ENCODE results near the gene MED13L.
A peak's percentile ranks its signal among the peaks of the same experiment; 100 is the strongest.

MED13L gene

DNA sequence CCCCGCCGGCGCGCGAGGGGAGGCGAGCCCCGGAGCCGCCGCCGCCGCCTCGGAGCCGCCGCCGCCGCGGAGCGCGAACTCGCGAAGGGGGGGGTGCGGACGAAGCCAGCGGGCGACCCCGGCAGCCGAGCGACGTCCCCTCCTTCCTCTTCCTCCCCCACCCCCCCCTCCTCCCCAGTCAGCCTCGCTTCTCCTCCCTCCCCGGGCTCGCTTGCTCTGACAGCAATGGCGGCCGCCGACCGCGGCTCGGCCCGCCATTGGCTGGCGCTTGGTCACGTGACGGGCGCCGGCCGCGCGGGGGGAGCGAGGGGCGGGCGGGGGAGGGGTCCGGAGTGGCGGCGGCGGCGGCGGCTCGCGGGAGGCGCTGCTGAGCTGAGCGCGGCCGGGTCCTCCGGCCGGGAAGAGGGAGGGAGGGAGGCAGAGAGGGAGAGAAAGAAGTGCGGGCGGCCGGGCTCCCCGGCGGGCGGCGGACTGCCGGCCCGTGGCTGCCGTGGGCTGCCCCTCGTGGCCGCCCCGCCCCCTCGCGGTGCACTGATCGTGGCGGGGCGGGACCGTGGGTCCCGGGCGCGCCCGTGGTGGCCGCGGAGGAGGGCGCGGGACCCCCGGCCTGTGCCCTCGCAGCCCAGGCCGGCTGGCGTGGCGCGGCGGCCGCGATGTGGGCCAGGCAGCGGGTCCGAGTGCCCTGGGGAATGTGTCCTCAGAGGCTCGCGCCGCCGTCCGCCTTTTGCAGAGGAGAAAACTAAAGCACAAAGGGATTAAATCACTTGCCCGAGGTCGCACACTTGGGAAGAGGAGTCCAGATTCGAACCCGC, at the start of gene MED13L:
TSS of gene MED13L (minus strand) at position 227 of the 812 bp plus-strand sequence. CDS start 562 bp downstream, outside the sequence.
- H3K9me3 Mint-ChIP-seq, result no peaks in the 10 kb centered on the region
- no peaks in the 10 kb centered on the region for H3K27me3 Mint-ChIP-seq
- peak within 1 kb of the TSS; percentile 90 for H3K27ac Mint-ChIP-seq
- peak within 1 kb of the TSS; percentile 88 for H3K4me3 Mint-ChIP-seq
- H3K36me3 Mint-ChIP-seq, result no peaks in the 10 kb centered on the region
- ATAC-seq, result peak; percentile 93
- peaks cover 46% of the 10 kb centered on the region for H3K4me1 Mint-ChIP-seq

DNA sequence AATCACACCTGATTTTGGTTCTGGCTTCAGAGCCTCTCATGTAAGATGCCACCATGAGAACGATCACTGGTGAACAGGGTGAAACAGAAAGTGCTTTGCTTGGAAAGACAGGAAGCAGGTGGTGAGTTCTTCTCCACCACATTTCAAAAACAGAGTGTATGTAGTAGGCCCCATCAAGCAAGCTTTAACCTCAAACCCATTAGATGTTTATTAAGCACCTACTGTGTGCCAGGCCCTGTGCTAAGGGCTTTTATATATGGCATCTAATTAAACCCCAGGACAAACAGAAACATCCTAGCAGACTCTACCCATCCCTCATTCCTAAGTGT, 47.8 kb upstream of the MED13L start:
- no peaks in the 10 kb centered on the region for H3K27me3 Mint-ChIP-seq

DNA sequence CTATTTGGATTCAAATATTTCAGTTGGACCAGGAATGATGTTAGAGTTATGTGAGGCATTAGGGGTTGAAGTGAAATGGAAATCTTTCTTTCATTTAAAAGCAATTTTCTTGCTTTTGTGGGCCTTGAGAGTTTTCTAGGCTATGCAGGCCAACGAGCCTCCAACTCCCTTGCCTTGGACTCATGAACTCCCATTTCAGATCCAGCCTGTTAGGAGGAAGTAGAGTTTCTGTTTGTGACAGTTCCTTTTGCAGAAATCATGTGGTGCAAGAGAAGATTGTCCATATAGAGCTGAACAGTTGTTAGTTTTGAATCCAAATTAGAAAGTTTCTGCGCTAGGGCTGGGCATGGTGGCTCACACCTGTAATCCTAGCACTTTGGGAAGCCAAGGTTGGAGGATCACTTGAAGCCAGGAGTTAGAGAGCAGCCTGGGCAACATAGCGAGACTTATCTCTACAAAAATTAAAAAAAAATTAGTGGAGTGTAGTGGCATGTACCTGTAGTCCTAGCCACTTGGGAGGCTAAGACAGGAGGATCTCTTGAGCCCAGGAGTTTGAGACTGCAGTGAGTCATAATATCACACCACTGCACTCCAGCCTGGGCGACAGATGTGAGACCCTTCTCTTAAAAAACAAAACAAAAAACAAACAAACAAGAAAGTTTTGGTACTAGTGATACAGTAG, 47.3 kb upstream of the MED13L start:
- Mint-ChIP-seq H3K36me3 (no peaks in the 10 kb centered on the region), H3K27me3 (no peaks in the 10 kb centered on the region), H3K4me1 (peaks cover 34% of the 10 kb centered on the region), H3K9me3 (no peaks in the 10 kb centered on the region), H3K27ac (peak overlapping the region; percentile 91), H3K4me3 (peak overlapping the region; percentile 12)
- no peak for ATAC-seq

More for the DNA sequence above, 47.8 kb upstream of the MED13L start:
- ATAC-seq, result peak; percentile 83
- Mint-ChIP-seq H3K4me3 (peak overlapping the region; percentile 12), H3K4me1 (peaks cover 29% of the 10 kb centered on the region), H3K36me3 (no peaks in the 10 kb centered on the region), H3K27ac (peak overlapping the region; percentile 91), H3K9me3 (no peaks in the 10 kb centered on the region)

DNA sequence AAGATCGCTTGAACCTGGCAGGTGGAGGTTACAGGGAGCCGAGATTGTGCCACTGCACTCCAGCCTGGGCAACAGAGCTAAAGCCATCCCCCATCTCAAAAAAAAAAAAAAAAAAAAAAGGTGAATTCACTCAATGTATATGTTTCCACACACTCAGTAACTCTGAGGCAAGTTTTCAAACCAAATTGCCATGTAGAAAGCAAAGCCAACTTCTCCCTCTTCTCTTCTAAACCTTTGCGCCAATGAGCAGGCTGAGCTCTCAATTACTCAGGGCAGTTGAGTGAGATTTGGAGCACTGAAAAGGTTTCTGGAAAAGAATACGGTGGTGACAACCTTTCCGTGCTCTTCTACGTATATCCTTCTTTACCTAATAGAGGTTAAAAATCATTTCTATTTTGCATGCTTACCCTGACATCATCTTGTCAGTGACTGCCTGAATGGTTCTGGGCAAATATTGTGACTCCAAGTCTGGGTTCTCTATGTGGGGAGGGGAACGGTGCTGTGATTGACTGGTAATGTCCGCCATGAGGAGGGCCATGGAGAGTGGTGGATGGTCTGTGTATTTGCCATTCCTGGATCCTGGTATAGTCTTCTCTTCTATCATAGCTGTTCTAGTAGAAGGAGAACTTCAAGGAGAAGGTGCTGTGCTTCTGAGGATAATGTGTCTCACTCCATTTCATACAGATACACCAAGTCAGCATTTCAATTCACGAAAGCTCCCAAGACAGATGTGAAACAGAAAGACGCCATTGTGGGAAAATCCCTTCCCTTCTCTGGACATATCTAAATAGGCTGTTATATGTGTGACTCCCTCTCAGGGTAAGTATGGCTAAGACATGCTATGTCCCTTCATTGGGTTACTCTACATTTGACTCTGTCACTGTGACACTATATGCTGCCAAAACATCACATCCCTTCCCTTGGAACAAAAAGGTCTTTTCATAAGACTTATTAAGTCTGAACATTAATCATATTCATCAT, 46.2 kb upstream of the MED13L start:
- Mint-ChIP-seq H3K4me1 (peaks cover 45% of the 10 kb centered on the region), H3K36me3 (no peaks in the 10 kb centered on the region), H3K9me3 (no peaks in the 10 kb centered on the region), H3K4me3 (peak overlapping the region; percentile 34), H3K27me3 (no peaks in the 10 kb centered on the region), H3K27ac (peak overlapping the region; percentile 91)
- peak; percentile 82 for ATAC-seq

DNA sequence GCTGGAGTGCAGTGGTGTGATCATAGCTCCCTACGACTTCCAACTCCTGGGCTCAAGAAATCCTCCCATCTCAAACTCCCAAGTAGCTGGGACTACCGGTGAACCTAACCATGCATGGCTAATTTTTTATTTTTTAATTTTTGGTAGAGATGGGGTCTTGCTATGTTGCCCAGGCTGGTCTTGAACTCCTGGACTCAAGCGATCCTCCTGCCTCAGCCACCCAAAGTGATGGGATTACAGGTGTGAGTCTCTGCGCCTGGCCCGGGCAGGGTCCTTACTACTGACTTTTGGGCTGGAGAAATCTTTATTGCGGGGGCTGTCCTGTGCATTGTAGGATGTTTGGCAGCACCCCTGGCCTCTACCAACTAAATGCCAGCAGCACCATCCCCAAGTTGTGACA, 44.4 kb upstream of the MED13L start:
- peaks cover 46% of the 10 kb centered on the region for H3K4me1 Mint-ChIP-seq
- H3K27ac Mint-ChIP-seq, result peak overlapping the region; percentile 79
- no peaks in the 10 kb centered on the region for H3K9me3 Mint-ChIP-seq
- no peaks in the 10 kb centered on the region for H3K27me3 Mint-ChIP-seq
- no peak for ATAC-seq
- H3K36me3 Mint-ChIP-seq, result no peaks in the 10 kb centered on the region
- H3K4me3 Mint-ChIP-seq, result no peak overlapping the region

DNA sequence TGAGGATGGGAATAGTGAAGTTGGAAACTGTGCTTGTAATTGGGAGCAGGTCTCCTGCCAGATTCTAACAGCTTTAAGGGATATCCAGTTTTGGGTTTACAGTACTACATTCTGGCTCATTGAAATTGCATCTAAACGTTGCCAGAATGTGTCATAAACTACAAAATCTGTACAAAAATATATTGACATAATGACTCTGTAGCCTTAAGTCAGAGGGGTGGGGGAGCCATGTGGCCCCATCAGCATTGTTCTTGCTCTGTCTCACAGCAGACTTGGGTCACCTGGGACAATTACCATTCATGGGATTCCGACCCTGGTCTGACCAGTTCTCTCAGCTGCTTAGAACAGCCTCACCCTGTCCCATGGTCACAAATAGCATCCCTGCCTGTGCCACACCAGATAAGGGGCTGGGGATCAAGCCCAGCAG, 43.3 kb upstream of the MED13L start:
- no peaks in the 10 kb centered on the region for H3K9me3 Mint-ChIP-seq
- H3K4me1 Mint-ChIP-seq, result peaks cover 46% of the 10 kb centered on the region
- H3K4me3 Mint-ChIP-seq, result no peak overlapping the region
- peak overlapping the region; percentile 79 for H3K27ac Mint-ChIP-seq
- no peaks in the 10 kb centered on the region for H3K36me3 Mint-ChIP-seq
- no peaks in the 10 kb centered on the region for H3K27me3 Mint-ChIP-seq
- no peak for ATAC-seq

DNA sequence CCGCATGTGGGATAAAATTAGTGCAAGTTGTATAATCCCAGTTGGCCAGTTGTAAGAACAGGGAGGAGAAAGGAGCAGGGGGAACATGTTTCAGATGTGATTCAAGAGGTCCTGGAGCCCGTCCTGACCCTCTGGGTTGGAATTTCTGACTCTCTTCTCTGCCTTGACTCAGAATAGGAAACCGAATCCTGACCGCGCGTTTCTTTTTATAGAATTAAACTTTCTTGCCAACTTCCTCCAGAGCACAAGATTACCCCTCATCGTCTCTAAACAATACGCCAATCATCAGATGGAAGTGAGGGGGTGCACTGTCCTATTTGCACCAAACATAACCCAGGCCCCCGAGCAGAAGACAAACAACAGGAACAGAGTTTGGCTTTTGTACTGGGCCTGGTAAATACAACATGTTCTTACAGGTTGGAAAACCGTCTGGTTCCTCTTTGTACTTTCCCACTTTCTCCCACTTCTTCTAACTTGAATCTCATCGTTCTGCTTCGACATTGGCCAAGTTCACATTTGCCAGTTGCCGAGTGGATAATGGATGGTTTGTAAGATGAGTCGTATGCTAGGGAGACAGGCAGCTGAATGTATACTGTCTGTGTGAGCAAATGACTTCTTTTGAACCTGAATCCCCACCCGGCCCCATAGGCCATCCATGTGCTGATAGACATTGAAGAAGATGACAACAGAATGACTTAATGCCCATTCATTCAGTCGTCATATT, 42.6 kb upstream of the MED13L start:
- no peaks in the 10 kb centered on the region for H3K36me3 Mint-ChIP-seq
- H3K4me3 Mint-ChIP-seq, result peak overlapping the region; percentile 51
- ATAC-seq, result peak; percentile 62
- peak overlapping the region; percentile 79 for H3K27ac Mint-ChIP-seq
- no peaks in the 10 kb centered on the region for H3K9me3 Mint-ChIP-seq
- no peaks in the 10 kb centered on the region for H3K27me3 Mint-ChIP-seq
- peaks cover 41% of the 10 kb centered on the region for H3K4me1 Mint-ChIP-seq

DNA sequence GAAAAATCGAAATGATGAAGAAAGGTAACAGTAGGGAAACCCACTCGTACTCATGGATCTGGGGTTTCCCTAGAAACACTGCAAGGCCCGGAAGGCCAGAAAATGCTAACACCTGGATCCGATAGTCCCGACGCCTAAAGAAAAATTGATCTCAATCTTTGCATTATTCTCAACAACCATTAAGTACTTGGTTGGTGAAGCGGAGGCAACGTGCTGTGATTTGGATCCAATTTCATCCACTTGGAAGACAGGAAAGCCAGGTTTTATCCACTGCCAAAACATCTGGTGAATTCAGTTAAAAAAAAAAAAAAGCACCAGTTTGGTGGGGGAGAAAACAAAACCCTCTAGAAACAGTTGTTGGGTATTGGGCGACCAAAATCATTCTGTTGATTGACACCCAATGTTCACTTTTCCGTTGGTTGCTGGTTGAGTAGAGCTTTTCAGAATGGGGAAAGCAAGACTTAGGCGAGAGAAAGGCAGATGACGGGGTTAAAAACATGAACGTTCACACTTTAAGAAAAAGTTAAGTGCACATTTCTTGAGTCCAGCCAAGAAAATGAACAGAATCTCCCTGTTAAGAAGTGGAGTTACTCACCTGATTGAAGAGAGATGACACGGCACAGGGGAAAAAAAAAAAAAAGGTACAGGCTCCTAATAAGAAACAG, 41.9 kb upstream of the MED13L start:
- peaks cover 34% of the 10 kb centered on the region for H3K4me1 Mint-ChIP-seq
- H3K4me3 Mint-ChIP-seq, result peak overlapping the region; percentile 51
- H3K27me3 Mint-ChIP-seq, result no peaks in the 10 kb centered on the region
- peak overlapping the region; percentile 79 for H3K27ac Mint-ChIP-seq
- ATAC-seq, result no peak
- no peaks in the 10 kb centered on the region for H3K36me3 Mint-ChIP-seq
- no peaks in the 10 kb centered on the region for H3K9me3 Mint-ChIP-seq

DNA sequence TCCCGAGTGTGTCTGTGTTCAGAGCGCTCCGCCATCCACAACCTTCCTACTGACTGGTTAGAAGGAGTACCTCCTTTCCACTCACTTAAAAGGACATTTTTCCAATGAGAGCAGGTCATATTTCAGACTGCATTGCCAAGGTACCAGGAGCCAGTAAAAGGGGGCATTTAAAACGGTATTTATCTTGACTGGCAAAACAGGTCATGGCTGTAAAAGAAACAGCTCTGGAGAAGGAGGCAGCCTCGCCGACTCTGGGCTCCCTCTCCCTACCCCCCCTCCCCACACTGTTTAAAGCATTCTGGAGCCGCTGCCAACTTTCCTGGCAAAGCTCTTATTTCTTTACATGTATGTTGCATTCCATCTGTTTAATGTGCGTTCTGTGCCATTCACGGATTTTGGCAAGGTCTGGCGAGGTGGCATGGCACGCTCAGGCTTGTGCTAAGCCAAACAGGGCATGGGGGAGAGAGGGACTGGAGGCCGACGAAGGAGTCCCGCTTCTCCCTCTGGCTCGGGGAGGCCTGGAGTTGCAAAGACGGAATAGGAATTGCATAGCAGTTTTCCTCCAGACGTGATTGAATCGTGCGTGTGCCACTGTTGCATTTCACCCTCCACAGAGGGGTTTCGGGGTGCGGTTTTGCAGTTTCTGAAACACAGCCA, 41.2 kb upstream of the MED13L start:
- no peaks in the 10 kb centered on the region for H3K9me3 Mint-ChIP-seq
- H3K4me3 Mint-ChIP-seq, result no peak overlapping the region
- no peaks in the 10 kb centered on the region for H3K27me3 Mint-ChIP-seq
- H3K36me3 Mint-ChIP-seq, result no peaks in the 10 kb centered on the region
- ATAC-seq, result no peak
- H3K27ac Mint-ChIP-seq, result peak overlapping the region; percentile 79
- H3K4me1 Mint-ChIP-seq, result peaks cover 27% of the 10 kb centered on the region

DNA sequence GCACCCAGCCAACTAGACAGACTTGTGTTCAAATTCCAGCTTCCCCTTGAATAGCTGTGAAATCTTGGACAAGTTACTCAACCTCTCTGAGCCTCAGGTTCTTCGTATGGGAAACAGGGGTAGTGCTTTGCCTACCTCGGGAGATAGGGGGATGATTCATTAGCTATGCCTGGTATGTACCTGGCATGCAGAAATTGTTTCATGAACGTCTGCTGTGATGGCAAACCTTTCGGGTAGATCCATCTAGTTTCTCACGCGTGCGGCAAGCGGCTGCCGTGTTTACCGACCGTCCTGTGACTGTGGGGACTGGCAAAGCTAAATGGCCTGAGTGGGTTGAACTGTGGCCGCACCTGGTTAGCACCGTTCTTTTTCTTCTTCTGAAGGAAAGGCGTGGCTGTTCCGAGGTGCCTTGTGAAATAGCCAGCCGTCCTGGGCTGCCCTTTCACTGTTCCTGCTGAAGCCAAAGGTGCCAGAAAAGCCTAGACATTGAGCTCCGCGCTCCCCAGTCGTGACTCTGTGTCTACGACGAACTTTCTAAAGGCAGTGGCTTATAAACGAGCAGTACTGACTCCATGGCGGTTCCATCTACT, 40.6 kb upstream of the MED13L start:
- H3K27me3 Mint-ChIP-seq, result no peaks in the 10 kb centered on the region
- H3K27ac Mint-ChIP-seq, result no peak overlapping the region
- no peaks in the 10 kb centered on the region for H3K9me3 Mint-ChIP-seq
- no peaks in the 10 kb centered on the region for H3K36me3 Mint-ChIP-seq
- H3K4me3 Mint-ChIP-seq, result no peak overlapping the region
- ATAC-seq, result no peak
- peaks cover 23% of the 10 kb centered on the region for H3K4me1 Mint-ChIP-seq

DNA sequence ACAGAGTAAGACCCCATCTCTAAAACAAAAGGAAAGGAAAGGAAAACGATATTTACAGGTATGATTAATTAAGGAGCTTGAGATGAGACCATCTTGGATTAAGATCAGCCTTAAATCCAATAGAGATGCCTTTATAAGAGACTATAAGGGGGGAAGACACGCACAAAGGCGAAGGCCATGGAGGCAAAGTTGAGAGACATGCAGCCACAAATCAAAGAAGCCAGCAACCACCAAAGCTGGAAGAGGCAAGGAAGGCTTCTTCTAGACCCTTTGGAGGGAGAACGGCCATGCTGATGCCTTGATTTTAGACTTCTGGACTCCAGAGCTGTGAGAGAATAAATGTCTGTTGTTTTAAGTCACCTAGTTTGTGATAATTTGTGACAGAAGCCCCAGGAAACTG, 39.6 kb upstream of the MED13L start:
- Mint-ChIP-seq H3K9me3 (no peaks in the 10 kb centered on the region), H3K36me3 (no peaks in the 10 kb centered on the region), H3K27ac (peak overlapping the region; percentile 80), H3K4me1 (peaks cover 23% of the 10 kb centered on the region), H3K27me3 (no peaks in the 10 kb centered on the region), H3K4me3 (no peak overlapping the region)
- ATAC-seq, result no peak

DNA sequence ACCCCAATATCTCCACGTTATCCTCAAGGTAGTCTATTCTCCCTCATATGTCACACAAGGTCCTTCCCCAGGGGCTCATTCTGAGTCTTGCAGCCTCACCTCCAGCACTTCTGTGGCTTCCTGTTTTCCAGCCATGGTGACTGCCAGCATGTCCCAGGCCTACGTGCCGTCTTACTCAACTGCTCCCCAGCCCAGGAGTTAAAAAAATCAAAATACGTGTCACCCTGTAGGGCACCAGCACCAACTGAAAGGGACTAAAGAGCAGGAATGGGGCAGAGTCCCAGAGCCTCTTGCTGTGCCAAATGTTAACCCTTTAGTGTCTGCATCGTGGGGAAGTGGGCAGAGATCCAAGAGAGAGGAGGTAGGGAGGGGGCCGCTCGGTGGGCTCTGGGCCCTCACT, 37.0 kb upstream of the MED13L start:
- peaks cover 9% of the 10 kb centered on the region for H3K4me1 Mint-ChIP-seq
- H3K4me3 Mint-ChIP-seq, result no peak overlapping the region
- ATAC-seq, result no peak
- peaks cover 6% of the 10 kb centered on the region for H3K9me3 Mint-ChIP-seq
- H3K36me3 Mint-ChIP-seq, result no peaks in the 10 kb centered on the region
- H3K27me3 Mint-ChIP-seq, result no peaks in the 10 kb centered on the region
- no peak overlapping the region for H3K27ac Mint-ChIP-seq

DNA sequence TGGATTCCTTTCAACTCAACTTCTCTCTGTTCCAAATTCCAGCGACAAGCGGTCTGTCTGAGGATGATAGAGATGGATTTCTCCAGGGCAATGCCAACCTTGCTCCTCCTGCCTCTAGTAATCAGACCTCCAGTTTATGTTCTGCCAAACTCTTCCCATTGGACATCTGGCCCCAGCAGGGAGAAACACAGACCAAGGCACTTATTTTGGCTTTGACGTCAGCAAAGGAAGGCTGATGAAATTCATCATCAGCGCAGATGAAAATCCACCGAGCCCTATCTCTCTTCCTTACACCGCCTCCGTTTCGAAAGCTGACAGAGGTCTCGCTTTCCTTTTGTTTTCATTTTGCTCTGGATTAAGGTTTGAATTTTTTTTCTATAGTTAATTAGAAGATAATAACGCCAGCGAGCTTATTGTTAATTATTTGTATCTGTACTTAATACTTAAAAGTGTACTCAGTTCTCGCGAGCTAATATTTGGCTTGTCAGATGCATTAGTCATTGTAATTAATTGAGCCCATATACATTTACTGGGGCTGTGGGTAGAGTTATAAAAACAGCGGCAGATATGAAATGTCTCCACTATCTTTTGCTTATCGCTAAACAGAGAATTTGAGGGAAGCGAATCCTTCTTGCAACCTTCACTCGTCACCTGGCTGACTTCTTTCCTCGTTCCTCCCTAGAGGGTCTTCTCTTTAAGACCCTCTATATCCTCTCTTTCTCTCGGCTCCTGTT, 35.9 kb upstream of the MED13L start:
- Mint-ChIP-seq H3K9me3 (peaks cover 9% of the 10 kb centered on the region), H3K36me3 (no peaks in the 10 kb centered on the region), H3K27me3 (no peaks in the 10 kb centered on the region), H3K4me1 (no peaks in the 10 kb centered on the region), H3K4me3 (no peak overlapping the region), H3K27ac (no peak overlapping the region)
- no peak for ATAC-seq

Data from stimulated activated memory B cell treated with anti-CD40 and anti-IgM and Interleukin-4, amounts not matched to agents 10 μg/mL and 1 μg/mL and 100 μg/mL, for 72 hours (primary cell).